Measurements from ENCODE around the gene HHAT. TPM values are rescaled to one million over a fixed set of nuclear protein-coding genes. Genes with fewer than 3 reads are reported as not detected.
A peak's percentile ranks its signal among the peaks of the same experiment; 100 is the strongest.

Gene HHAT
- total RNA-seq, 2 donors from 2014 or later, result 1.6 to 2.5 TPM

DNA sequence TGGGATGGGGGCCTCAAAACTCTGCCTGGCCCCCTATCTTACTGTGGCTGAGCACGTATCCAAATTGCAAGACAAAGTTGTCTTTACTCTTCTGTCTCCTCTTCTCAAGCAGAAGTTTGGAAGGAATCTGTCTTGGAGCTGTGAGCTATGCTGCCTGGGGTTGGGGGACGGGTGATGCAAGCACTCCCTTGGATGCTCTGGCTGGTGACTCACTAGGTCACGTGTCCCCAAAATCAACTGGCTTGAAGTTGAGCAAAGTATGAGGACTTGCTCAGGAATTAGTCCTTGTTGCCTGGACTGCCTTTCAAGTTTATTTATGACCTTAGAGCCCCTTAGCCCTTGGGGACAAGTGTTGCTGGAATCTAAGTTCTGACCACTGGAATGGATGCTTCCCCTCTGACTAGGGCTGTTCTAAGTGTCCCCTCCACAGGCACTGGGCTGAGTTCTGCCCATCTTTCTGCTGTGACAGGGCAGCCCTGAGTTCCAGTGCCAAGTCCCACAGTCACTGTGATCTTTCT is 269.5 kb downstream of the HHAT start:
- intact Hi-C loops (cut with DNase I), result no loop called here
- DNase-seq (peak; percentile 60), ATAC-seq (peak; percentile 65 to 95)

DNA sequence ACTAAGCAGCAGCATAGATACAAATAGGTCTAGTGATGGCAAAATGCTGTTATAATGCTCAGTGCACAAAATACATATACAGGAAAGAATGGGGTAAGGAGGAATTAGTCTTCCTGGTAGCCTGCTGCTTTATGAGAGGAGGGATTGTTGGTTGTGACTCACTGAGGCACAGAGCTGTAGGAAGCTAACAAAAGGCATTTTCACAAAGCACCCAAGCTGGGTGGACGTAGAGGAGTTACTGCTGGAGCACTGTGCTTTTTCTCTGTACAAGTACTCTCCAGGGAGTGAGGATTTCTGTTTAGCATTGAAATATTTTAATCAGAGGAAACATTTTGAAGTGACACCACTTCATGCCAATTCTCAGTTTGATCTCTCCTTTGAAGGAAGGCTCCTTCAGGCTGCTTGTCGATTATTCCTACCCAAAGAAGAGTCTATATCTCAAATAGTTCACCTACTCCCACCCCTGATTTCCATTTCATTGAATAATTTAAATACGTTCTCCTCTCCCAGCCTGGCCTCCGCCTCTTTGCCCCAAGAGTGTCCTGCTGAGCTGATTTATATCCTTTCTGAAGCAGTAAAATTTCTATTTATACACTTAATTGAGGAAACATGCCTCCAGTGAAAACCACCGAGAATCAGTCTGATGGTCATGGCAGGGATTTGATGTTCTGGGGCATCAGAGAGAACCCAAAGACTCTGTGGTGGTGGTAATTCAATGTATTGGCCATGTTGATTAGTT is 271.9 kb downstream of the HHAT start:
- intact Hi-C loops (cut with DNase I), result no loop called here
- DNase-seq, result no peak
- ATAC-seq, result no peak

DNA sequence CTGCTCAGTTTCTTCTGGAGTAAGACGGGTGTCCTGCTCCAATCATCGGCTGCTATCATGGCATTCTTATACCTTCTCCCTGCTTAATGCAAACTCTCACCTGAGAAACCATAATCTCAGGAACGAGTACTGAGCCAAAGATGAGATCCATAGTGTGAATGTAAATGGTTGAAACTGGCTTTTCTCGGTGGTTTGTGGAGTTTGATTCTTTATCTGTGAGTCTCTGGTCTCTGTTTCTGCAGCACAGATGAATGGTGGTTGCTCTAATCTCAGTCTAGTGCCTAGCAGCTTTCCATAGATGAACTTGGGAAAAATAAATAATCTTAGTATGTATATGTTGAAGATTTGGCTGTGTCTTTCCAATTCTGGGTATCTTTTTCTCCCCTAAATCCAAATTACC is 274.4 kb downstream of the HHAT start:
- ATAC-seq, result no peak
- intact Hi-C loops (cut with DNase I), result no loop called here
- DNase-seq, result no peak

DNA sequence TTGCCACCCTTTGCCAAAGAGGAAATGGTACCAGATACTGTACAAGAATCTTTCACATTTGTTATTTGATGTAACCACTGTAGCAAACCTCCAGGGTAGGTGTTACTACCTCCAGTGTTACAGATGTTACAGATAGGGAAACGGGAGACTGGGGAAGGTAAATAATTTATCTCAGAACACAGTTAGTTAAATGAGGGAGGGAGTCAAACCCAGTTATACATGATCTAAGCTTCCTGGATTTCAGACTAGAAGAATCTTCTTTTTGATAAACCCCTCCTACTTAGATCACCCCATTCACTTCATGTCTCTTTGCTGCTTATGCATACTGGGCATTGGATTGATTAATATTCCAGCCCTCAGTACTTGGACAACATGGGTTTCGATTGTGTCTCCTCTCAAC is 276.4 kb downstream of the HHAT start:
- no peak for ATAC-seq
- no peak for DNase-seq
- intact Hi-C loops (cut with DNase I), result no loop called here

DNA sequence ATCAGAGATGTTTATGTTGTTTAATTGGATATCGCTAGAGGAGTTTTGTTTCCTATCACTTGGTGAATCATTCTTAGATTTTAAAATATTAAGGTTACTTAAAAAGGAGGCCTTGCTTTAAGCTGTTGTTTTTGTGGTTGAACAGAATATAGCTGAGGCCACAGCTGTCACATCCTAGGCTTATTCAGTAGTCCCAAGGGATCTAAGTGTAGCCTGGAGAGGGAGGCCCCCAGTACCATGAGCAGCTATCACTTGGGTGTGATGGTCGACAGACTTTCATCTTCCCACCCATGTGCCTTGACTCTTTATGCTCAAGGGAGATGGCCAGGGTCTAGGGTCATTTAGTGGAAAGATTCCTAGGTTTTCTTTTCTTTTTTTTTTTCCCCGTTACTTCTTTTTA is 278.7 kb downstream of the HHAT start:
- DNase-seq (no peak), ATAC-seq (no peak)
- intact Hi-C loops (cut with DNase I), result no loop called here

DNA sequence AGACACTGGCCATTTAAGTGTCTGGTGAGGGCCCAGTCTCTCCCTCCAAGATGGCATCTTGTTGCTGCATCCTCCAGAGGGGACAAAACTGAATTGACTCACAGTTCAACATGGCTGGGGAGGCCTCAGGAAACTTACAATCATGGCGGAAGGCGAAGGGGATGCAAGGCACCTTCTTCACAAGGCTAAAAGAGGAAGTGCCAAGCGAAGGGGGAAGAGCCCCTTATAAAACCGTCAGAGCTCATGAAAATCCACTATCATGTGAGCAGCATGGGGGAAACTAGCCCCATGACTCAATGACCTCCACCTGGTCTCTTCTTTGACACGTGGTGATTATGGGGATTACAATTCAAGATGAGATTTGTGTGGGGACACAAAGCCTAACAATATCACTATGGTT is 280.1 kb downstream of the HHAT start:
- intact Hi-C loops (cut with DNase I), result no loop called here
- DNase-seq (no peak), ATAC-seq (no peak)

DNA sequence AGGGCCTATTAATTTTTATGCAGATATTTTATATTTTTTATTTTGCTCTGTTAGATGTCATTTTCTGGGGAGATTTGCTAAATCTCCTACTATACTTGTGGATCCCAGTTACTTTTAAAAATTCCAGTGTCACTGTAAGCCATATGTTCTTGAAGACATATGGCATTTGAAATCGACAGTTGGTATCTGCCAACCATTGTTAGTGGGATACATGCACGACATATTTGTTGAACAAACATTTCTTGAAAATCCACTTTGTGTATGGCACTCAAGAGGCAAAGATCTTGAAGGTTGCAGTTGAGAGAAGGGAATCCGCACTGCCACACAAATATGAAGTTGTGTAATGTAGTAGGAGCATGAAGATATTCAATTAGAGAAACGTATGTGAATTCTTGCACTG is 287.7 kb downstream of the HHAT start:
- DNase-seq (no peak), ATAC-seq (no peak)
- intact Hi-C loops (cut with DNase I), result no loop called here

DNA sequence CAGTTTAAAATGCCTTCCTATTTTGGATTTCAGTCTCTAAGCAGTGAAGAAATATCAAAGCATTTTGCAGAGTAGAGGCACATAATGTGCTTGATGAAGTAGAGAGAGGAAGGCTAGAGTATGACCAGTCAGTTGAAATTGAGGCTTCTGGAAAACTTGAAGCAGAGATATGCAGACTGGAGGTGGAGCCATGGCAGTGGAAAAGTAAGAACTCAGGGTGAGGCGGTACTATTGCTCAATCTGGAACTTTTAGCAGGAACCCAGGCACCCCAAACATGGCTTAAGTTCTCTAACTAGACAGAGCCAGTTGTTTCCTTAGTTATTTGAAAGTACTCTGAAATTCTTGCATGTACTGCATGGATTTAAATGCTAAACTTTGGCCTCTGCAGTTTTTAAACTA is 288.6 kb downstream of the HHAT start:
- intact Hi-C loops (cut with DNase I), result no loop called here
- ATAC-seq (no peak), DNase-seq (no peak)

DNA sequence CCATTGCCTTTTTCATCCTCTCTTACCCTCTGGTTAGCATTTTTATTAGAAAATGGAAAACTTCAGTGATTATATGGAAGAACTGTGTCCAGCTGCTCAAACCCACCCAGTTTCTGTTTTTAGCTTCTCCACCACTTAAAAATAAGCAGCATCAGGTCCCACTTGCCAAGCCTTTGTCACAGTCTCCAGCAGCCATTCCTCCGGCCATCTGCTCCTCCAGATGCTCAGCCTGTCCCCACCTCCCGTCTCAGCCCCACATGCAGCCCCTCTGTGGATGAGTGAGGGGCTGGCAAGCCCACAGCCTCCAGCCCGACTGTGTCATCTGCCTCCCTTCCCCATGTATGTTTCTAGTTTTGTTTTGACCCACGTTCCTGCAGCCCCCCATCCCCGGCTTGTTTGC is 289.7 kb downstream of the HHAT start:
- intact Hi-C loops (cut with DNase I), result no loop called here
- ATAC-seq, result no peak

DNA sequence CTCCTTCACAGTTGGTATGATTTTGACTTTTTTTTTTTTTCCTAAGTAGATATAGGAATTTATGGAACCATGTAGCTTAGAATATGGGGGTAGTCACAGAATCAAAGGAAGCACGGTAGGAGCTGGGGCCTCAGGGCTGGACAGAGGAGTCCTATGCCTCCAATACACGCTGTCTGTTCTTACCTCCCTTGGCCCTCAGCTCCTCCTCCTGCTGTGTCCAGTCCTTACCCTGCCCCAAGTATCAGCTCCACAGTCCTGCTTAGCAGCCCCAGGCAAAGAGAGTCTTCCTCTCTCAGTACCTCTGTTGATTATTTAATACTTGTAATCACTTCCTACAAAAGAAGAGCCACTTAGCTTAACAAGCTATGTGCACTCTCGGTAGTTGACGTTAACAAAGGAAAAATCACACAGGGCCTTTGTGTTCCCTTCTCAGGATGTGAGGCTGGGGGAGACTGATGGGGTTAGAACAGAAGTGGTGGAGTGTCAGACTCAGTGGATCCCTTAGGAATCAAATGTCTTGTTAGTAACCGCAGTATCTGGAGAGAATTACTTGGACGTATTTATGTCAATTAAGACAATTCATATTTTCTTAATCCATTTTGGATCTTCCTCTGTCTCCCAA is 292.3 kb downstream of the HHAT start:
- no peak for ATAC-seq
- intact Hi-C loops (cut with DNase I), result no loop called here
- DNase-seq, result no peak

More for the DNA sequence above, 289.7 kb downstream of the HHAT start:
- no peak for DNase-seq

DNA sequence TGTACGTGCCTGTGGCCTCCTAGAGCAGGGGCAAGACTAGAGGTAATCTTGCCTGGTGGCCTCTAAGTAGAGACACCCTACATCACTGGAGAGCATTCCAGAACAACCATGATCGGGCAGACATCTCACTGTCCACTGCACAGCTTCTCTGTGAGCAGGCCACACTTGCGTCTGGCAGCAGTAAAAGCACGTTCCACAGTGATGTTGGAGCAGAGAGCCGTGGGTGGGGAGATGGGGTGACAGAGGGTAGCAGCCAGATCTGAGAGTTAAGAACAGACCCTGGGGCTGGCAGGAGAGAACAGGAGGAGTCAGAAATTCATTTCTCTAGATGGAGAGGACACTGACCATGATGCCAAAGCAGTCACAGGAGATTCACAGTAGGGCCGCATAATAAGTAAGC is 293.0 kb downstream of the HHAT start:
- ATAC-seq, result no peak
- DNase-seq, result no peak
- intact Hi-C loops (cut with DNase I), result no loop called here

DNA sequence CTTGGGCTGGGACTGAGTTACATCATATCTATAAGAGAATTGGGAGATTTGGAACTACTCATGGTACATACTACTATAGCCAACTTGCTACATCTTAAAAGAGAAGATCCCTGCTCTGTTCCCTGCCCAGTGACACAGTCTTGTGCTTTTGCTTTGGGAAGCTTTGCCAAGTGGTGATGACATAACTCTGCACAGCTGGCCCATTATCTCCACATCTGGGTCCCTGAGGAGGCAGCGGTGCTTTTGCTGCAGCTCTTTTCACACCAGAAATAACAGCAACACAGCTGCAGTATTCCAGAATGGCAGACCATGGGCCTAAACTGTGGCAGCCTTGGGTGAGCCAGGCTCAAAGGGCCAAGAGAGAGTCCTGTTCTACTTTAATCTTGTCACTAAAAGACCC is 296.0 kb downstream of the HHAT start:
- intact Hi-C loops (cut with DNase I), result no loop called here
- no peak for DNase-seq

DNA sequence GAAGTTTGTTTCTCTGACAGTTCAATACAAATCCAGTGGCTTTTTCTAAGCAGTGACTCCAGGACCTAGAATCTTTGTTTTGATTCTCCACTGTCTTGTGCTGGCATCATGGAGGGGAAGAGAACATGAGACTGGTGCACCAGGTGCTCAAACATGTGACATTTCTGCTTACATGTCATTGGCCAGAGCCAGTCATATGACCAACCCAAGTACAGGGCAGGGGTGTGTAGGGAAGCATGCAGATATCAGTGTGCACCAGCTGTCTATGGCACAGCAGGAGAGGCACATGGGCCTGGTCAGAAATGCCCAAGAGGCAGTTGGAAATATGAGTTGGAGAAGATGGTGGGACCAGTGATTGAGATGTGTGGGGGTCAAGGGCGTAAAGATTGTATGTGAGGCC is 297.0 kb downstream of the HHAT start:
- ATAC-seq, result no peak

More for the DNA sequence above, 296.0 kb downstream of the HHAT start:
- peak in 1 of 2 donors; percentile 70 for ATAC-seq

DNA sequence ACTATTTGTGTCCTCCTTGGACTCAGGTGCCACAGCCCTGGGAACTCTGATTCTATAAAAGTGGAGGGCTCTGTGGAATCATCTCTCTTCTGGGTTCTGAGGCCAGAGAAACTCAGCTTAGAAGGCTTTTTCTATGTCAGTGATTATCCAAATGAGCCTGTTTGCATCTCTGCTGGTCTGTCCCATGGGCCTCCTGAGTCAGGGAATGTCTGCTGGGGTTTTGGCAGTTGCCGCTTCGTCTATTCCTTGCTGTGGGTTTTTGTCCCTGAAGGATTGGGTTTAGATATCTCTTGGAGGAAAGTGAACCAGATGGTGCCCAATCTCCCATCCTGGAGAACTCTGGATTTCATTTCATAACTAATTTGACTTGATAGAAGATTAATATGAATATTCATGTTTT is 297.6 kb downstream of the HHAT start:
- DNase-seq, result no peak
- ATAC-seq, result peak in 1 of 2 donors; percentile 70
- intact Hi-C loops (cut with DNase I), result no loop called here

More for the DNA sequence above, 297.0 kb downstream of the HHAT start:
- intact Hi-C loops (cut with DNase I), result no loop called here
- no peak for DNase-seq

DNA sequence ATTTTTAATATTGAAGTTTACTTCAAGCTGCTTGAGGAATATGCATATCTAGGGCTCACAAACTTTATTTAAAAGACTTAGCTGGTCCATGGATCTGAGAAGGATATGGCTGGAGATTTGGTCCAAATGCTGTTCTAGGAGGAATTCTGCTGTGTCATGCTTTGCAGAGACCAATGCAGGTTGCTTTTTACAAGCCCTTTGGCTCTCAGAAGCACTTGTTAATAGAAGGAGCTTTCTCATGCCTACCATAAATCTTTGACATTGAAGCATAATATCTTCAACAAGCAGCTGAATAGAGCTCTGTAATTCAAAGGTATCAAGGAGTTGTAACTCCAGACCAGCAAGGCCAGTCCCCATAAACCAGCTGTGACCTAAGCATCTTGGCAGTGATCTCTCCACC is 299.1 kb downstream of the HHAT start:
- intact Hi-C loops (cut with DNase I), result no loop called here
- no peak for ATAC-seq

DNA sequence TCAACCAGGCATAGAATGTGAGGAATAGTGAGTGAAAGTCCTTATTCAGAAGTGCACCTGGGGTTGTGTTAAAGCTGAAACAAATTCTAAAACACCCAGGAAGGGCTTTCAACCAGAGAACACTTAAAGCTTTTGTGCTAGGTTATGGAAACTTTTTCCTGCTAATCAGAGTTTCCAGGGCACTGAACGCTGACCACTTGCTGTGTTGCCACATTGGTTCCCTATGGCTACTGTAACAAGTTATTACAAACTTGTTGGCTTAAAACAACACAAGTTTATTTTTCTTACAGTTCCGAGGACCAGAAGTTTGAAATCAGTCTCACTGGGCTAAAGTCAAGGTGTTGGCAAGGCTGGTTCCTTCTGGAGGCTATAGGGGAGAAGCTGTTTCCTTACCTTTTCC is 300.6 kb downstream of the HHAT start:
- no peak for ATAC-seq
- intact Hi-C loops (cut with DNase I), result no loop called here
- DNase-seq, result no peak

More for the DNA sequence above, 299.1 kb downstream of the HHAT start:
- no peak for DNase-seq

DNA sequence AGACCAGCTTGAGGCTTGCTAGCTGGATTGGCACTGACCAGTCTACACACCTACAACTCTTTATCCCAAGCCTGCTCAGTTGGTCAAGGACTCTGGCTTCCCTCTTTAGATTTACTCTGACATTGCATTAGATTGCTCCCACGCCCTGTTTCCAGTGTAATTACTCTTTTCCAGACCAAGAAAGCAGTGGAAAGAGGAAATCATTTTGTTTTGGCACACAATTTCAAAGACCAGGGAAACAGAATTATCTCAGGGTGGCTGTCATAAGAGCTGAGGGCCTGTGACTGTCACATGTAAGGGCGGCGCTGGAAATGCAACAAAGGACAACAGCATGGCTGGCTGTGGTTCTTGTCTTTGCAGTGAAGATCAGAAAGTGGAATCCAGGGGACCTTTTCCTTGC is 302.7 kb downstream of the HHAT start:
- intact Hi-C loops (cut with DNase I), result no loop called here
- ATAC-seq (no peak), DNase-seq (no peak)

DNA sequence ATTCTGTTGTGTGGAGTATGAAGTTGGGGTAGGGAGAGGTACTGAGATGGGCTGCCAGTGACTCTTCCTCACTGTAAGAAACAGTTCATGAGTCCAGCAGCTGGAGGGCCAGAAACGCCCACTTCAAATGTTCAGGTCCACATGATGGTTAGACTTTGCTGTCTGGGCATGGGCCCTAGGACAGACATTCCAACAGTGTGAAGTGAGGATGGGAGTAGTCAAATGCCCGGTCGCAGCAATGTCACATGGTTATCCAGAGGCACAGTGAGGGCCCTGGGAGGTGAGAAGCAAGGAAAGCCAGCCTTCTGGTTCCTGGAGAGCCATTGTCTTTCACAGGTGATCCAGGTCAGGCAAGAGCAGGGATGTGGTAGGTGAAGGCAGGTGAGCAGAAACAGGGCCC is 304.4 kb downstream of the HHAT start:
- intact Hi-C loops (cut with DNase I), result no loop called here
- ATAC-seq (peak; percentile 42 to 62), DNase-seq (no peak)

DNA sequence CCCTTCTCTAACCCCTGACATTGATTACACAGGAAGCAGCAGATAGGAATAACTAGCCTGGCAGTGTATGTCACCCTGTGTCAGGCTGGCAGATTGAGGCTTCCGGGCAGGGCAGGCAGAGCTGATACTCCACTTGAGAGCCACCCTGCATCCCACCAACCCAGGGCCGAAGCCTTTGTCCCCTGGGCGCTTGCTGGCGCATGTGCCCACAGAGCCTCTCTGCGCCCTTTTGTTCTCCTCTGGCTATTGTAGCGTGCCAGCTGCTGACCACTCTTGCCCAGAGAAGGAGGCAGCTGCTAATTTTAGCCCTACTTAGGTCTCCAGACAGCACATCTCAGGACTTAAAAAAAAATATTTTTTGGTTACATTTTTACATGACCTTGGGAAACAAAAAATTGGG is 304.9 kb downstream of the HHAT start:
- intact Hi-C loops (cut with DNase I), result no loop called here
- DNase-seq, result peak; percentile 30

DNA sequence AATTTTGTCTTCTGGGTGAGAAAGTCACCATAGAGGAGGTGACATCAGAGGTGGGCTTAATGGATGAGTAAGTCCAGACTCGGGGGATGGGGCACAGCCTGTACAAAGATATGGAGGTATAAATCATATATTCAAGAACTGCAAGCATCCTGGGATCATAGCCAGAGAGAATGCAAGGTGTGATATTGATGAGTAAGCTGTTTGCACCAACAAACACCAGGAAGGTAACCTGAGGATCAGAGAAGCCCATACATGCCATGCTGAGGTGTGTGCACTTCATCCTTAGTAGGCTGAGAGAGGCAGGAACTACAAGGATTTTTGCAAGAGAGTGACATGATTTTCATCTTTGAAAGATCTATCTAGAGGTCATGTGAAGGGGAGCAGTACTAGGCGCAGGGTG is 306.4 kb downstream of the HHAT start:
- ATAC-seq, result no peak
- DNase-seq, result no peak
- intact Hi-C loops (cut with DNase I), result no loop called here

More for the DNA sequence above, 304.9 kb downstream of the HHAT start:
- peak; percentile 80 to 85 for ATAC-seq

DNA sequence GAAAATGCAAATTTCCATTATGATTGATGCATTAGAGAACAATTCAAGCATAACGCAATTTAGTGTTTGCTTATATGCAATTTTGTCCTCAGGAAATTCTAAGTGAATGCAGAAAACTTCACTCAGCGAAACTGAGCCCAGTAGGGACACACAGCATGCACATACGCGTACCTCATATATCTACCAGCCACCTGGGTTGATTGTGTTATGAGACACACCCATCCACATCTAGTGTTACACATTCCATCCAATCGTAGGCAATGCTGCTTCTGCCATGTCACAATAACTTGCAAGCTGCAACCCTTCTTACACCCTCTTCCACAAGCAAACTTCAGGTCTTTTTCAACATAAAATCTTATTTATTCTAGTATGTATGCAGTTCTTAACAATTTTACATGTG is 312.9 kb downstream of the HHAT start:
- DNase-seq (no peak), ATAC-seq (no peak)
- intact Hi-C loops (cut with DNase I), result no loop called here

All from left cardiac atrium (tissue), 4 donors.